Tibial artery (tissue), 4 donors: ENCODE results near the gene CAPNS1.

Source experiments
- DNase-seq, 2 donors: peaks; one replicate each; pipeline ENCODE4 v3.0.0-alpha.2; 2019
- H3K27ac ChIP-seq, 2 donors: fragments of 200-600 bp; sonication (generic) in 1 of 2; 1 replicate in 1 of 2; 2 replicates in 1 of 2; pipeline ENCODE4 v1.5.1; 2018 to 2019; ENCODE audit warnings: mild to moderate bottlenecking in 1 of 2
- H3K27me3 ChIP-seq, 2 donors: fragments of 200-600 bp; sonication (generic) in 1 of 2; one replicate each; pipeline versions ENCODE4 v1.5.1 to v1.6.0; 2016 to 2019
- H3K36me3 ChIP-seq, 3 donors: fragments of 200-600 bp; sonication (generic) in 2 of 3; one replicate each; pipeline ENCODE4 v1.5.1; 2016 to 2019; ENCODE audit warnings: mild to moderate bottlenecking in 2 of 3
- H3K4me1 ChIP-seq, 4 donors: fragments of 200-600 bp; sonication (generic) in 2 of 4; 1 replicate in 3 of 4; 2 replicates in 1 of 4; pipeline ENCODE4 v1.5.1; 2016 to 2019
- H3K4me3 ChIP-seq, 2 donors: fragments of 200-600 bp; sonication (generic) in 1 of 2; 1 replicate in 1 of 2; 2 replicates in 1 of 2; pipeline ENCODE4 v1.5.1; 2018 to 2019; ENCODE audit warnings: mild to moderate bottlenecking in 2 of 2
- H3K9me3 ChIP-seq, 3 donors: fragments of 200-600 bp; sonication (generic) in 1 of 3; one replicate each; pipeline ENCODE4 v1.5.1; 2016 to 2019
- intact Hi-C: fragments of 100-400 bp; cut with DNase I; formaldehyde crosslinking; loops from one replicate; pipeline ENCODE4 v1.15.0; 2023; ENCODE audit warnings: low total_unique reads
- TF ChIP-seq, protein P1 (sequence below), 2 experiments: fragments of 200-600 bp in 1 of 2; fragments of 450-650 bp in 1 of 2; IDR thresholded peaks; one replicate each; pipeline ENCODE4 v1.5.1; 2017 to 2019; ENCODE audit warnings: antibody characterized with exemption in 2 of 2, mild to moderate bottlenecking in 1 of 2, moderate library complexity in 1 of 2

Gene CAPNS1

DNA sequence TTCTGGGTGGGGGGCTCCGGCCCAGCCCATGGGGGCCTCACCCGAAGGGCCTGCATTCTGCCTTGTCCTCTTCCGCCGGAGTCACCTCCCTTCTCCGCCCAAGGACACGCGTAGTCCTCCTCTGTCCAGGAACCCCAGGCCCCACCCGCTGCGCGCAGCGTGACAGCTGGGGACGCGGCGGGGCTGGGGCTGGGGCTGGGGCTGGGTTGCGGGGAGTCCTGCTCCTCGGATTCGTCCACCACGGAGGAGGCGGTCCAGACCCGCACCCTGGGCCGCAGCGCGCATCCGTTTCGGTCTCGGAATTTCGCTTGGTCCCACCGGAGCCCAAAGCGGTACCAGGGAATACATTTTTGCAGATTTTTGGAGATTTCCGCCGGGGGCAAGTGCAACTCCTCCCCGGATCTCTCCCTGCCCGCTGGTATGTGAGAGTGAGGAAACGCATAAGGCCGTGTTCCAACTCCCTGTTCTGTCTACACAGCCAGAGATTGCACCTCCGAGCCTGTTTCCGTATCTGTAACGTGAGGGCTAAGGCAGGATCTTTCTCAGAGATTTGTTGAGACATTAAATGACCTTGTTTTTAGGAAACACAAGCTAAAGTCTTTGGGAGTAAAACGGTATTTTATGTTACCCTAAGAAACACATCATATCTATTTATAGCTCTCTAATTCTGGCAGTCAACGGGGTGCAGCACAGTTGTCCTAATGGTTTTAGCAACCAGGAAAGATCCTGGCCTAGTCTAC lies 12.7 kb downstream of the CAPNS1 start, which contains the start of gene COX7A1:
Gene COX7A1 (minus strand): TSS at position 96 of the 740 bp plus-strand sequence. CDS start 40 bp downstream, at position 56.
- intact Hi-C loops, result loop anchor here (10.0 kb wide), 1 partner anchor 158 kb away; the partner anchor contains the start of gene SDHAF1
- peak within 1 kb of the TSS; percentile 99 to 100 for H3K27ac ChIP-seq
- no peaks in the 10 kb centered on the region for H3K27me3 ChIP-seq
- DNase-seq, result peak; percentile 85 to 93
- TF ChIP-seq, protein P1, sequence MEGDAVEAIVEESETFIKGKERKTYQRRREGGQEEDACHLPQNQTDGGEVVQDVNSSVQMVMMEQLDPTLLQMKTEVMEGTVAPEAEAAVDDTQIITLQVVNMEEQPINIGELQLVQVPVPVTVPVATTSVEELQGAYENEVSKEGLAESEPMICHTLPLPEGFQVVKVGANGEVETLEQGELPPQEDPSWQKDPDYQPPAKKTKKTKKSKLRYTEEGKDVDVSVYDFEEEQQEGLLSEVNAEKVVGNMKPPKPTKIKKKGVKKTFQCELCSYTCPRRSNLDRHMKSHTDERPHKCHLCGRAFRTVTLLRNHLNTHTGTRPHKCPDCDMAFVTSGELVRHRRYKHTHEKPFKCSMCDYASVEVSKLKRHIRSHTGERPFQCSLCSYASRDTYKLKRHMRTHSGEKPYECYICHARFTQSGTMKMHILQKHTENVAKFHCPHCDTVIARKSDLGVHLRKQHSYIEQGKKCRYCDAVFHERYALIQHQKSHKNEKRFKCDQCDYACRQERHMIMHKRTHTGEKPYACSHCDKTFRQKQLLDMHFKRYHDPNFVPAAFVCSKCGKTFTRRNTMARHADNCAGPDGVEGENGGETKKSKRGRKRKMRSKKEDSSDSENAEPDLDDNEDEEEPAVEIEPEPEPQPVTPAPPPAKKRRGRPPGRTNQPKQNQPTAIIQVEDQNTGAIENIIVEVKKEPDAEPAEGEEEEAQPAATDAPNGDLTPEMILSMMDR (IDR thresholded peaks at IDR 0.05), result no peak
- no peaks in the 10 kb centered on the region for H3K9me3 ChIP-seq
- peaks cover 0 to 30% (median 23%) of the 10 kb centered on the region in 4 donors for H3K4me1 ChIP-seq
- peaks cover 23 to 38% (median 27%) of the 10 kb centered on the region in 3 donors for H3K36me3 ChIP-seq
- peak within 1 kb of the TSS; percentile 68 to 82 for H3K4me3 ChIP-seq

- TF ChIP-seq, protein P1 (IDR thresholded peaks at IDR 0.05), result no peak
- intact Hi-C loops, result loop anchor here (10.0 kb wide), 1 partner anchor 158 kb away; the partner anchor contains the start of gene SDHAF1
- peak overlapping the region; percentile 68 to 82 for H3K4me3 ChIP-seq
Measured at GRCh38 chr19:36153126-36153525, 13.3 kb downstream of the CAPNS1 start.

DNA sequence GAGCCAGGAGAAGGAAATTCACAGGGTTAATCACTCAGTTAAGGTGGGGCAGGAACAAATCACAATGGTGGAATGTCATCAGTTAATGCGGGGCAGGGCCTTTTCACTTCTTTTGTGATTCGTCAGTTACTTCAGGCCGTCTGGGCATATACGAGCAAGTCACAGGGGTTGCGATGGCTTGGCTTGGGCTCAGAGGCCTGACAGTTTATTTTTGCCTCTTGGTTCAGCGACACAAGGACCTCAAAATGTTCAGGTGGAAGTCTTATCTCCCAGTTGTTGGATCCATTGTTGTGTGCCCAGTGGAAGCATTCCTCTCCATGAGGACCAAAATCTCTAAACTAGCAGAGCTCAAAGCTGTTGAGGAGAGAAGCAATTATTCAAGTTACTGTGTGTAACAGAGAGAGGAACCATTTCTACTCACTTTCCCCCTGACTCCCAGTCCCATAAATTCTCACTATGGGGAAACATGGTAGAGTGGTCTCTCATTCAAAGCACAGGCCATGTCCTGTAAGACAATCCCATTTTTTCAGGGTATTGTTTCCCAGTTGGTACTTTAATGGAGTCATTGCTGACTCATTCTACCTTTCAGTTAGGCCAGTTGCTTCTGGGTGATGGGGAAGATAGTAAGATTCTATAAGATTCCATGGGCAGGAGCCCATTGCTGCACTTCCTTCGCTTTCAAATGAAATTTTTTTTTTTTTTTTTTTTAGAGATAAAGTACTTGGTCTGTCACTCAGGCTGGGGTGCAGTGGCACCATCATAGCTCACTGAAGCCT lies 21.1 kb downstream of the CAPNS1 start:
- Histone ChIP-seq H3K27ac (no peak overlapping the region), H3K4me3 (no peak overlapping the region), H3K4me1 (no peaks in the 10 kb centered on the region), H3K36me3 (peaks cover 2 to 8% (median 2%) of the 10 kb centered on the region in 3 donors), H3K27me3 (no peaks in the 10 kb centered on the region), H3K9me3 (no peaks in the 10 kb centered on the region)
- TF ChIP-seq, protein P1 (IDR thresholded peaks at IDR 0.05), result no peak
- intact Hi-C loops, result no loop called here
- DNase-seq, result no peak

More at GRCh38 chr19:36153126-36153525, 13.3 kb downstream of the CAPNS1 start:
- H3K4me1 ChIP-seq, result peaks cover 0 to 30% (median 23%) of the 10 kb centered on the region in 4 donors
- no peak for DNase-seq
- no peaks in the 10 kb centered on the region for H3K9me3 ChIP-seq
- peaks cover 19 to 32% (median 21%) of the 10 kb centered on the region in 3 donors for H3K36me3 ChIP-seq
- peak overlapping the region; percentile 99 to 100 for H3K27ac ChIP-seq
- no peaks in the 10 kb centered on the region for H3K27me3 ChIP-seq

DNA sequence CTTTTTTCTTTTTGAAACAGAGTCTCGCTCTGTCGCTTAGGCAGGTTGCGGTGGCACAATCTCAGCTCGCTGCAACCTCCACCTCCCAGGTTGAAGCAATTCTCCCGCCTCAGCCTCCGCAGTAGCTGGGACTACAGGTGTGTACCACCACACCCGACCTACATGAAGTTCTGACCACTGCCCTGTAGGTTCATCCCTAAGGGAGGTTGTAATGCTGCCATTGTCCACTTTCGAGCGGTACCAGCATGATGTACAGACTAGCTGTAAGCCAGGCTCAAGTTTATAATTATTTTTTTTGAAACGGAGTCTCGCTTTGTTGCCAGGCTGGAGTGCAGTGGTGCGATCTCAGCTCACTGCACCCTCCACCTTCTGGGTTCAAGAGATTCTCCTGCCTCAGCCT lies 23.9 kb downstream of the CAPNS1 start:
- no peaks in the 10 kb centered on the region for H3K27me3 ChIP-seq
- peaks cover 7 to 15% (median 9%) of the 10 kb centered on the region in 3 donors for H3K36me3 ChIP-seq
- intact Hi-C loops, result no loop called here
- TF ChIP-seq, protein P1 (IDR thresholded peaks at IDR 0.05), result no peak
- H3K9me3 ChIP-seq, result no peaks in the 10 kb centered on the region
- DNase-seq, result no peak
- H3K4me1 ChIP-seq, result no peaks in the 10 kb centered on the region
- no peak overlapping the region for H3K27ac ChIP-seq
- H3K4me3 ChIP-seq, result no peak overlapping the region

DNA sequence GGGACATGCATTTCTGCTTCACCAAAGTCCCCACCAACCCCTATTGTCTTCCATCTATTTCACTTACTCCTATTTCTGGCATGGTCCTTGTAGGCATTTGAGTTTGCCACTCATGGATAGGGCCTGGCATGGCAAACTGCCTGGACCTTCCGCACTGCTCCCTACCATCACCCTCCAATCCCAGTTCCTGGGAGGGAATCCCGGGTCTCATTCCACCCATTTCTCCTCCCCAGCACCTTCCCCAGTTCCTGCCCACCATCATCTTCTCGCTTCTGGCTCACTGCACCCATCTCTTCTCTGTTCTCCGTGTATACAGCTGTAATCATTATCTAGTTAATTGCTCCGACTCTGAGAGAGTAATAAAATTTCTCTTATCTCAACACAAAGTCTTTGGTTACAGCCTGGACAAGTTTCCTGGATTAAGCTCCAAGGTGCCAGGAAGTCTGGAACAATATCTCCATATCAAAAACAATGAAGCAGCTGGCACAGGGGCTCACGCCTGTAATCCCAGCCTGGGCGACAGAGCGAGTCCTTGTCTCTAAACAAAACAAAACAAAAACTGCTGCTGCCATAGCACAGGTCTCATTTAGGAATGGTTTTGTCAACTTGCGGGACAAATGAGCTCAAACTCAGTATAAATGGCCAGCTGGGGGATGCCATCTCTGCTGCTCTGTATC lies 29.4 kb downstream of the CAPNS1 start:
- DNase-seq, result peak in 1 of 2 donors; percentile 31
- intact Hi-C loops, result loop anchor here (5.0 kb wide), 1 partner anchor 47 kb away; no protein-coding TSS in a partner anchor
- TF ChIP-seq, protein P1 (IDR thresholded peaks at IDR 0.05), result no peak
- Histone ChIP-seq H3K4me1 (peaks cover 0 to 14% (median 1%) of the 10 kb centered on the region in 4 donors), H3K4me3 (no peak overlapping the region), H3K27me3 (no peaks in the 10 kb centered on the region), H3K27ac (peak overlapping the region; percentile 37 to 54), H3K36me3 (peaks cover 7 to 11% (median 9%) of the 10 kb centered on the region in 3 donors), H3K9me3 (no peaks in the 10 kb centered on the region)
